ENCODE data around the gene DAPK3.
A peak's percentile ranks its signal among the peaks of the same experiment; 100 is the strongest.
"Not testable (repeated sequence)": the region's sequence is repeated elsewhere in the genome, so short reads cannot be mapped to it uniquely, and the experiment has no call there.

DAPK3 gene

DNA sequence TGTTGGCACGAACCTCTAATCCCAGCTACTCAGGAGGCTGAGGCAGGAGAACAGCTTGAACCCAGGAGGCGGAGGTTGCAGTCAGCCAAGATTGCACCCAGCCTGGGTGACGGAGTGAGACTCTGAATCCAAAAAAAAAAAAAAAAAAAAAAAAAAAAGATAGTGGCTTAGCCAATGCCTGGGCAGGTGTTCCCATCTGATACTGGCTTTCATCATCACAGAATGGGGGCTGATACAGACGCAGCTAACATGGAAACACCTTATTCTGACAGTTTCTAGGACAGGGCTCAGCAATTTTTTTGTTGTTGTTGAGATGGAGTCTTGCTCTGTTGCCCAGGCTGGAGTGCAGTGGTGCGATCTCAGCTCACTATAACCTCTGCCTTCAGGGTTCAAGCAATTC, 29.9 kb upstream of the DAPK3 start:
- not testable (repeated sequence) for DNase-seq

DNA sequence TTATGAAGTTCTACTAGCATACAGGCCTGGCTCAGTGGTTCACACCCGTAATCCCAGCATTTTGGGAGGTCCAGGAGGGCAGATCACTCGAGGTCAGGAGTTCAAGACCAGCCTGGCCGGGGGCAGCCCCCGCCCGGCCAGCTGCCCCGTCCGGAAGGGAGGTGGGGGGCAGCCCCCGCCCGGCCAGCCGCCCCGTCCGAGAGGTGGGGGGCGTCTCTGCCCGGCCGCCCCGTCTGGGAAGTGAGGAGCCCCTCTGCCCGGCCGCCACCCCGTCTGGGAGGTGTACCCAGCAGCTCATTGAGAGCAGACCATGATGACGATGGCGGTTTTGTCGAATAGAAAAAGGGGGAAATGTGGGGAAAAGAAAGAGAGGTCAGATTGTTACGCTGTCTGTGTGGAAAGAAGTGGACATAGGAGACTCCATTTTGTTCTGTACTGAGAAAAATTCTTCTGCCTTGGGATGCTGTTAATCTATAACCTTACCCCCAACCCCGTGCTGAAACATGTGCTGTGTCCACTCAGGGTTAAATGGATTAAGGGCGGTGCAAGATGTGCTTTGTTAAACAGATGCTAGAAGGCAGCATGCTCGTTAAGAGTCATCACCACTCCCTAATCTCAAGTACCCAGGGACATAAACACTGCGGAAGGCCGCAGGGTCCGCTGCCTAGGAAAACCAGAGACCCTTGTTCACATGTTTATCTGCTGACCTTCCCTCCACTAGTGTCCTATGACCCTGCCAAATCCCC, 27.9 kb upstream of the DAPK3 start:
- DNase-seq = not testable (repeated sequence)

DNA sequence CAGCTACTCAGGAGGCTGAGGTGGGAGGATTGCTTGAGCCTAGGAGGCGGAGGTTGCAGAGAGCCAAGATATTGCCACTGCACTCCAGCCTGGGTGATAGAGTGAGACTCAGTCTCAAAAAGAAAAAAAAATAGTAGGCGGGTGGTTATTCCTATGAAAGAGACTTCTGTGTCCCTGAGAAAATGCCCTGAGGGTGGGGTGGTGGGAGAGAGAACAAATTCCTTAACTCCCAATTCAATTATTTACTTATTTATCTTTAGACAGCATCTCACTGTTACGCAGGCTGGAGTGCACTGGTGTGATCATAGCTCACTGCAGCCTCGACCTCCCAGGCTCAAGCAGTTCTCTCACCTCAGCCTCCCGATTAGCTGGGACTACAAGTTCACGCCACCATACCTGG, 24.7 kb upstream of the DAPK3 start:
- no peak for DNase-seq

- DNase-seq = no peak
These were observed 19.9 kb upstream of the DAPK3 start for GRCh38 chr19:3990815-3991117.

GRCh38 chr19:3987619-3988371, 16.9 kb upstream of the DAPK3 start:
- DNase-seq = peak; percentile 76 to 90 (median 81)

DNA sequence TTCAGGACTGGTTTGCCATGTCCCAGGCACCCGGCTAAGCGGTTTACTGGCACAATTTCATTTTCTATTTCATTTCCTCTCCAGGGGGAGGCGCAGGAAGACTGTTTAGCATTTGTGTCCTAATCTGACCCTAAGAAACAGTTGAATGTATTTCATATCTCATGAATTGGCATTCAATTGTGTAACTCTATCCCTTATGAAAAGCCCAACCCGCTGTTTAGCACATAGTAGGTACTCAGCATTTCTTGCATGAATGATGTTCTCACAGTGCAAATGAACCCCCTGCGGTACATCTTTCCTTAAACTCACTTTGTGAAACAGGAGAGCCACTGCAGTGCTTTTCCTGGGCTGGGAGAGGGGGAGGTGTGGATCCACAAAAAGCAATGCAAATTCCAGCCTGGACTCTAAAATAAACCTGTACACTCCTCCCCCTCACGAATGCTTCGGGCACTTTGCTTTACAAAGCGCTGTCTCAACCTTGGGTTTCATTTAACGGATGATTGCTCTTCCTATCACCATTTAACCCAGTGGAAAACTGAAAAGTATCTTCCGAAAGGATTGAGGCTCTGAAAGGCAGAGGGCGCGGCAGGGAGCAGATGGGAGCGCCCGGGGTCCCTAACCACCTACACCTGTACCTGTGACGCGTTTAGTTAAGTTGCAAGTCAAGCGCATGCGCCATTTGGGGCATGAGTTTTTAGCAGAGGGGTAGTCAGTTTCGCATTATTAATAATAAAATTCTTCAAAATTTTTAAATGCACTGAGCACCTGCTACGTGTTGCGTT, 15.6 kb upstream of the DAPK3 start:
- DNase-seq = peak in 3 of 5 experiments; percentile 47 to 83 (median 60)

- DNase-seq = no peak
These were observed 14.9 kb upstream of the DAPK3 start for GRCh38 chr19:3985643-3986259.

- peak; percentile 78 to 92 (median 85) for DNase-seq
These were observed 14.2 kb upstream of the DAPK3 start, which contains the start of gene EEF2 for GRCh38 chr19:3984908-3985642. EEF2 (minus strand) TSS chr19:3985463; CDS start chr19:3985380, 83 bp downstream.

DNA sequence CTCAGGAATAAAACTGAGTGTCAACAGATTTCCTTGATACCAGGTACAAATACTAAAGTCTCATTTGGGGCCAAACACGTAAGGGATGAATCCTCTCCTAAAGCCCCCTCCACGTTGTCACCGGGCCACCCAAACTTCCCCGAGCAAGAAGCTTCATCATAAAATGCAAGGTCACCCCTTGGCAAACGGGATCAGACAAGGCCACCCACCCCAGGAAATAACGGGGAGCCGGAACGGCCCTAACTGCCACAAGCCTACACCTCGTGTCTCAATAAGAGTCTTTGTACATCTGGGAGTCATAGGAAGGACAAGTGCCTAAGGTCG, 13.6 kb upstream of the DAPK3 start:
- no peak for DNase-seq

DNA sequence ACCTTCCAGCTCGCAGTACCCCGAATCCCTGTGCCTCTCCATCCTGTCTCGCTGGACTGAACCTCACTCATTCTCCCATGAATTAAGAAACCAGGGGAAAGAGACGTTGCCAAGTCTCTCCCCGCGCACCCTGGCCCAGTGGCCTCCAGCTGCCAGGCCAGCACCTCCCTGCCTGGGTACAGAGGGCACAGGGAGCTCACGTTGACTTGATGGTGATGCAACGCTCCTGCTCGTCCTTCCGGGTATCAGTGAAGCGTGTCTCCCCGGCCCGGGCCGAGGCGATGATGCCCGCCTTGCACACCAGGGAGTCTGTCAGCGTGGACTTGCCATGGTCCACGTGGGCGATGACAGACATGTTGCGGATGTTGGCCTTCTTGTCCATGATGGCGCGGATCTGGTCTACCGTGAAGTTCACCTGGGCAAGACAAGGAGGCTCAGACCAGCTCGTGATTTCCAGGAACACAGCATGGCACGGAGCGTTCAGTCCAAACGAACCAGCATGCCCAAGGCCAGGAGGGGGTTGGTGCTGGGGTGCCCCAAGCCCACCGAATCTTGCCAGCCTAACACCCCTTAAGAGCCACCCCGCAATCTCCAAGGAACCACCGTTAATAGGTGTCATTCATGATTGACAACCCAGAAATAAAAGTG, 13.2 kb upstream of the DAPK3 start:
- DNase-seq = peak in 1 of 5 experiments; percentile 65

- DNase-seq = no peak
These were observed 12.6 kb upstream of the DAPK3 start for GRCh38 chr19:3983542-3983914.

DNA sequence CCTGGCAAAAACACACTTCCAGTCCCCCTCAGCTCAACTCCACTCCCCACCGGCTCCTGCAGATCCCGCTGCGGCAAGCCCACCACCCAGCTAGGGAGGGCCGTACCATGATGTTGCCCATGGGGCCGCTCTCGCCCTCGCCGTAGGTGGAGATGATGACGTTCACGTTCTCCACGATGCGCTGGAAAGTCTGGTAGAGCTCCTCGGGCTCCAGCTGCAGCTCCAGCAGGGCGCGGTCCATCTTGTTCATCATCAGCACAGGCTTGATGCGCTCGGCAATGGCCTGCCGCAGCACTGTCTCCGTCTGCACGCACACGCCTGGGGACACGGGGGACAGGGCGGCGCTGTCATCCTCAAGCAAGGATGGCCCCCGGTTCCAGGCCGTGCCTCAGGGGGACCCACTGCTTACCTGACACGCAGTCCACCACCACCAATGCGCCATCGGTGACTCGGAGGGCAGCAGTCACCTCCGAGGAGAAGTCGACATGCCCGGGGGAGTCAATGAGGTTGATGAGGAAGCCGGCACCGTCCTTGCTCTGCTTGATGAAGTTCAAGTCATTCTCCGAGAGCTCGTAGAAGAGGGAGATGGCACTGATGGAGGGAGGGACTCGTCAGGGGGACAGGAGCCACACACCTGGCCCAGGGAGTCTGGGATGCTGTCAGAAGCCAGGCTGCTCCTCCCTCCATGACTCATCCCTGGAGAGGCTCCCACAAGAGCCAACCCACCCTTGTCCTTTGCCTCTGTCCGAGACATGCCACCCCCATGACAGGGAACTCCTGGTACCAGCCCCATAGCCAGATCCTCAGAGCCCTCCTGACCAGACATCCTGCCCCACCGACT, 12.0 kb upstream of the DAPK3 start:
- no peak for DNase-seq

- DNase-seq = no peak
These were observed 11.1 kb upstream of the DAPK3 start for GRCh38 chr19:3981736-3982681.

DNA sequence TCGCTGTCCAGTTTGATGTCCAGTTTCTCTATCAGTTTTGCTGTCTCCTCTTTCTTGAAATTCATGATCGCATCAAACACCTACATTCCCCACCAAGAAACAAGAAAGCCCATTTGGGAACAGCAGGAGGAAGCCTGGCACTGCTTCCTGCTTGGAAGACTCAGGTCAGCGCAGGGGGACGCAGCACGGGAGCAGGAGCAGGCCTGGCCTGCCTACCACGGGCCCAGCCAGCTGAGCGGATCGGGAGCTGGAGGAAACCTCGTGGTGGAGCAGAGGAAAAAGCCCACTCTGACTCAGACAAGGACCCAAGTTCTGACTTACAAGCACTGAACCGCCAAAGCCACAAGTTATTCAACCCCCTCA, 10.5 kb upstream of the DAPK3 start:
- DNase-seq = no peak

GRCh38 chr19:3980353-3981251, 9.7 kb upstream of the DAPK3 start:
- DNase-seq = no peak

- DNase-seq = no peak
These were observed 8.9 kb upstream of the DAPK3 start for GRCh38 chr19:3979674-3980352.

- no peak for DNase-seq
These were observed 8.4 kb upstream of the DAPK3 start for GRCh38 chr19:3979289-3979673.

DNA sequence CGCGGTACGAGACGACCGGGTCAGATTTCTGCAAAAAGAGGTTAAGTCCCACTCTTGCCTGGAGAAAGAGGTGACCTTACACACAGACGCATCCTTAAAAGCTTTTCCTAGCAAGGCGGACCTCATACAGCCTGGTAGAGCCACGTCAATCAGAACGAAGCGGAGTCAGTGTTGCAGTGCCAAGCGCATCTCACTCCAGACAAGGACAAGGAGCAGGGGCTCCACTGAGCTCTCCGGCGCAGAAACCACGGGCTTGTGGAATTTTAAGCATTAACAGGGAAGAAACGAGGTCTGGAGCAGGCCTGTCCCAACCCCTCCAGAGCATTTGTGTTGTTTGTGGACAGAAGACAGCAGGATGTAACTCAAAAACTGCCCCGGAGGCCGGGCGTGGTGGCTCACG, 7.2 kb upstream of the DAPK3 start:
- no peak for DNase-seq
